Thyroid gland (tissue), 4 donors: ENCODE measurements around the gene YWHAG. TPM values are rescaled to one million over a fixed set of nuclear protein-coding genes. Genes with fewer than 3 reads are reported as not detected.

Source experiments
- DNase-seq, 2 donors: peaks; one replicate each; pipeline ENCODE4 v3.0.0-alpha.2; 2019
- H3K27ac ChIP-seq, 3 donors: fragments of 200-600 bp; sonication (generic); 1 replicate in 2 of 3; 2 replicates in 1 of 3; pipeline ENCODE4 v1.5.1; 2016 to 2019; ENCODE audit warnings: mild to moderate bottlenecking in 1 of 3, moderate library complexity in 1 of 3
- H3K27me3 ChIP-seq: fragments of 200-600 bp; sonication (generic); one replicate; pipeline ENCODE4 v1.5.1; 2019
- H3K36me3 ChIP-seq, 2 donors: fragments of 200-600 bp; sonication (generic); one replicate each; pipeline ENCODE4 v1.5.1; 2016 to 2019
- H3K4me1 ChIP-seq, 2 donors: fragments of 200-600 bp; sonication (generic); one replicate each; pipeline ENCODE4 v1.5.1; 2017 to 2019
- H3K4me3 ChIP-seq, 3 donors: fragments of 200-600 bp; sonication (generic); replicated peaks in 1 of 3; 1 replicate in 2 of 3; 2 replicates in 1 of 3; pipeline ENCODE4 v1.5.1; 2016; ENCODE audit warnings: mild to moderate bottlenecking in 1 of 3
- H3K9me3 ChIP-seq: fragments of 200-600 bp; sonication (generic); one replicate; pipeline ENCODE4 v1.5.1; 2017
- POLR2A ChIP-seq, 2 donors: fragments of 450-650 bp; IDR thresholded peaks; one replicate each; pipeline ENCODE4 v1.6.1; 2017; ENCODE audit warnings: antibody characterized with exemption in 2 of 2, mild to moderate bottlenecking in 2 of 2, moderate library complexity in 1 of 2
- WGBS, 2 donors: methylation state at CpG; one replicate each; pipeline ENCODE4 v1.1.5; 2017; 5-methylcytosine and 5-hydroxymethylcytosine counted together
- intact Hi-C: fragments of 100-400 bp; cut with DNase I; formaldehyde crosslinking; loops from one replicate; pipeline ENCODE4 v1.15.1; 2023
- total RNA-seq, 4 donors: library from RNA; depleted of rRNA; stranded (reverse); fragments of >200 nt; gene quantifications; one replicate each; pipeline ENCODE4 v1.2.3, GENCODE V29; 2016
- TF ChIP-seq, protein P1 (sequence below), 6 experiments: fragments of 200-600 bp in 3 of 6; fragments of 450-650 bp in 3 of 6; sonication (generic) in 3 of 6; IDR thresholded peaks; one replicate each; pipeline ENCODE4 v1.5.1; 2016 to 2019; ENCODE audit warnings: antibody characterized with exemption in 6 of 6, mild to moderate bottlenecking in 2 of 6, inconsistent platforms in 1 of 6, moderate library complexity in 1 of 6

YWHAG gene
- total RNA-seq, 4 donors from 2014 or later: 37.4 to 43.4 (median 41.4) TPM

DNA sequence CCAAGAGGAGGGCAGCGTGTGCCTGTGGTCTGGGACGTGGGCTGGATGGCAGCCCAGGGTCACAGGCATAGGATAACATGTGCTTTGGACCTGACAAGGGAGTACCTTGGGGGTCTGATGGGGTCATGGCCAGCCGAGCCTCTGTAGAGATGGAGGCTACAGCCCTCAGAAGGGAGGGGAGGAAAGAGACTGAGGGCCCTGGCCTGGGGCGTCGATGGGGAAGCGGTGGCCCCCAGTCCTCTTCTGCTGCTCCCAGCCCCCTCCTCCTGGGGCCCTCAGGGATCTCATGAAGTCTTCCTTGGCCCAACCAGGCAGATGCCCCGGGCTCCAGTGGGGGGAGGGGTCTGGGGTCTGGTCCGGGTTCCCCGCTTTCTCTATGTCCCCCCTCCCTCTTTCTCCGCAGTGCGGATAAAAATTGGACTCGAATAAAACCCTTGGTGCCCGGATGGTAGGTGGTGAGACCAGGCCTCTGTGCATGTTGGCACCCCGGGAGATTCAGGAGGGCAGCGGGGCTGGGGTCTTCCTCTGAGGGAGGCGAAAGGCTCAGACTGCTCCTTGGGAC lies 71.9 kb downstream of the YWHAG start:
- no peak for DNase-seq
- H3K4me3 ChIP-seq: no peak overlapping the region
- H3K4me1 ChIP-seq: peaks cover 8 to 21% of the 10 kb centered on the region in 2 donors
- TF ChIP-seq, protein P1, sequence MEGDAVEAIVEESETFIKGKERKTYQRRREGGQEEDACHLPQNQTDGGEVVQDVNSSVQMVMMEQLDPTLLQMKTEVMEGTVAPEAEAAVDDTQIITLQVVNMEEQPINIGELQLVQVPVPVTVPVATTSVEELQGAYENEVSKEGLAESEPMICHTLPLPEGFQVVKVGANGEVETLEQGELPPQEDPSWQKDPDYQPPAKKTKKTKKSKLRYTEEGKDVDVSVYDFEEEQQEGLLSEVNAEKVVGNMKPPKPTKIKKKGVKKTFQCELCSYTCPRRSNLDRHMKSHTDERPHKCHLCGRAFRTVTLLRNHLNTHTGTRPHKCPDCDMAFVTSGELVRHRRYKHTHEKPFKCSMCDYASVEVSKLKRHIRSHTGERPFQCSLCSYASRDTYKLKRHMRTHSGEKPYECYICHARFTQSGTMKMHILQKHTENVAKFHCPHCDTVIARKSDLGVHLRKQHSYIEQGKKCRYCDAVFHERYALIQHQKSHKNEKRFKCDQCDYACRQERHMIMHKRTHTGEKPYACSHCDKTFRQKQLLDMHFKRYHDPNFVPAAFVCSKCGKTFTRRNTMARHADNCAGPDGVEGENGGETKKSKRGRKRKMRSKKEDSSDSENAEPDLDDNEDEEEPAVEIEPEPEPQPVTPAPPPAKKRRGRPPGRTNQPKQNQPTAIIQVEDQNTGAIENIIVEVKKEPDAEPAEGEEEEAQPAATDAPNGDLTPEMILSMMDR (IDR thresholded peaks at IDR 0.05): no peak
- TF ChIP-seq POLR2A (IDR thresholded peaks at IDR 0.05): no peak
- no peaks in the 10 kb centered on the region for H3K27me3 ChIP-seq
- intact Hi-C loops: no loop called here
- 87 to 95% methylated on average over 11 to 15 of the region's 16 CpGs for WGBS, 2 donors
- no peaks in the 10 kb centered on the region for H3K9me3 ChIP-seq
- H3K36me3 ChIP-seq: no peaks in the 10 kb centered on the region
- no peak overlapping the region for H3K27ac ChIP-seq

DNA sequence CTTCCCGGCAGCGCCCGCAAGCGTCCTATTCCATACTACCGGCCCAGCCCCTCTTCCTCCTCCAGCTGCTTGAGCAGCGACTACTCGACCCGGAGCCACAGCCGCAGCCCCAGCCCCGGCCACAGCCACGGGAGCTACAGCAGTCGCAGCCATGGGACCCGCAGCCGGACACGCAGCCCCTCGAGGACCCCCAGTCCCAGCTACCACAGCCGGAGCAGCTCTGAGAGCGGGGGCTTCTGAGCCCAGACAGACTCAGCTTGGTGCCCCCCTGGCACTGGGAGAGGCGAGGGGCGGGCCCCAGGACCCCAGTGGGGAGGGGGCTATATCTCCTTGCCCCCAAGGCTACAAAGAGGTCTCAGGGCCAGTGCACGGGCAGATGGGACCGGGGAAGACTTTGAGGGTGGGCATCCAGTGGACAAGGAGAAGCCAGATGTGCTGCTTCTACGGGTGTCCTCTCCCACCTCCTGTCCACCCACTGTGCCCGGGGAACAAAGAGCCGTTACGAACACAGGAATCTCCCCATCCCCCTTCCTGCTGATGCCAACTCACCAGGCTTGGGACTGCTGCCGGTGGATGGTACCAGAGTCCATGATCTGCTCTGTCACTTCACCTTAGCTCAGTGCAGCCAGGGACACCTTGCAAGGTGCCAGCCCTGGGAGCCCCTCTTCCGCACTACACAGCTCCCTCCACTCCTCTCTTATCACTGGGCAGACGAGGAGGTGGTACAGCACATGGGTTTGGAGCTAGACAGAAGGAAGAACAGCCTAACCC lies 73.0 kb downstream of the YWHAG start:
- intact Hi-C loops: no loop called here
- TF ChIP-seq, protein P1 (IDR thresholded peaks at IDR 0.05): no peak

DNA sequence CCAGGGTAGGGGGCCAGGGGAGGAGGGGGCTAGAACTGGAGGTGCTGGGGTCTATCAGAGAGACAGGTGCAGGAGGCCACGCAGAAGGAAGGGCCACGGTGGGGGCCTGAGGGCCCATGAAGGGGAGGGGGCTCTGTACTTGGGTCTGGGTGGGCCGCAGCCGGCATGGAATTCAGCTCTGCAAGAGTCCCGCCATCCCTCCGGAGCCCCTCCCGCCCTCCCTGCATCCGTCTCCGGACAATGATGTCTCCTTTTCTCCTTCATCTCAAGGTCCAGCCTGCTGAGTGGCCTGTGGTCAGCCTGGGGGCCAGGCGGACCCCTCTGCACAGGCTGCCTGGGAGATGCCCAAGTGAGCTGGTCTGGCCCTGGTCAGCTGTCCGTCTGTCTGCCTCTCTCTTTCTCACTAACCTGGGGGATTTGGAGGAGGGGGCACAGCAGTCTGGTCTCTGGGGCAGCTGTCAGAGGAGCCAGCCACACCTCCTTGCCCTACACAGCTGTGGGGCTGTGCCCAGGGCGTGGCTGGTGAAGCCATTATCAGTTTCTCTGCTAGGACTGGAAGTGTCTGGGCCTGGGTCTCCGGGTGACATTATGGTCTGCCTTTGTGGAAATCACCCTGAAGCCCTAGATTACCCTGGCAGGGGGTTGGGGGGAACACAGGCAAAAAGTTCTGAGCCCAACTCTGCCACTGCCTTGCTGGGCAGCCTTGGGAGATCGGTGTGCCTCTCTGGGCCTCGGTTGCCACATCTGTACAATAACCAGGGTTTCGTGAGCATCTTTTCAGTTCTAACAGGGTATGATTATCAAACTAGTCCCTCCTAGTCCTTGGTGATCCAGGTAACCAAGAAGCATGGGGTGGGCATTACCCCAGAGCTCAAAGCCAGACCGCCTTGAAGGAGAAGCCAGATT lies 75.3 kb downstream of the YWHAG start:
- no peak for DNase-seq
- H3K36me3 ChIP-seq: no peaks in the 10 kb centered on the region
- H3K4me1 ChIP-seq: peaks cover 0 to 24% of the 10 kb centered on the region in 2 donors
- peak overlapping the region in 1 of 3 donors; percentile 59 for H3K4me3 ChIP-seq
- TF ChIP-seq, protein P1 (IDR thresholded peaks at IDR 0.05): no peak
- no peak for TF ChIP-seq POLR2A (IDR thresholded peaks at IDR 0.05)
- 68 to 71% methylated on average over 9 to 12 of the region's 17 CpGs for WGBS, 2 donors
- H3K27me3 ChIP-seq: no peaks in the 10 kb centered on the region
- H3K27ac ChIP-seq: peak overlapping the region in 2 of 3 donors; percentile 23 to 37
- no peaks in the 10 kb centered on the region for H3K9me3 ChIP-seq
- intact Hi-C loops: no loop called here

More for the DNA sequence above, 73.0 kb downstream of the YWHAG start:
- DNase-seq: no peak
- no peaks in the 10 kb centered on the region for H3K27me3 ChIP-seq
- no peaks in the 10 kb centered on the region for H3K9me3 ChIP-seq
- 78 to 80% methylated on average over 19 to 21 of the region's 29 CpGs for WGBS, 2 donors
- H3K4me3 ChIP-seq: no peak overlapping the region
- H3K4me1 ChIP-seq: peaks cover 0 to 17% of the 10 kb centered on the region in 2 donors
- H3K27ac ChIP-seq: no peak overlapping the region
- no peaks in the 10 kb centered on the region for H3K36me3 ChIP-seq

DNA sequence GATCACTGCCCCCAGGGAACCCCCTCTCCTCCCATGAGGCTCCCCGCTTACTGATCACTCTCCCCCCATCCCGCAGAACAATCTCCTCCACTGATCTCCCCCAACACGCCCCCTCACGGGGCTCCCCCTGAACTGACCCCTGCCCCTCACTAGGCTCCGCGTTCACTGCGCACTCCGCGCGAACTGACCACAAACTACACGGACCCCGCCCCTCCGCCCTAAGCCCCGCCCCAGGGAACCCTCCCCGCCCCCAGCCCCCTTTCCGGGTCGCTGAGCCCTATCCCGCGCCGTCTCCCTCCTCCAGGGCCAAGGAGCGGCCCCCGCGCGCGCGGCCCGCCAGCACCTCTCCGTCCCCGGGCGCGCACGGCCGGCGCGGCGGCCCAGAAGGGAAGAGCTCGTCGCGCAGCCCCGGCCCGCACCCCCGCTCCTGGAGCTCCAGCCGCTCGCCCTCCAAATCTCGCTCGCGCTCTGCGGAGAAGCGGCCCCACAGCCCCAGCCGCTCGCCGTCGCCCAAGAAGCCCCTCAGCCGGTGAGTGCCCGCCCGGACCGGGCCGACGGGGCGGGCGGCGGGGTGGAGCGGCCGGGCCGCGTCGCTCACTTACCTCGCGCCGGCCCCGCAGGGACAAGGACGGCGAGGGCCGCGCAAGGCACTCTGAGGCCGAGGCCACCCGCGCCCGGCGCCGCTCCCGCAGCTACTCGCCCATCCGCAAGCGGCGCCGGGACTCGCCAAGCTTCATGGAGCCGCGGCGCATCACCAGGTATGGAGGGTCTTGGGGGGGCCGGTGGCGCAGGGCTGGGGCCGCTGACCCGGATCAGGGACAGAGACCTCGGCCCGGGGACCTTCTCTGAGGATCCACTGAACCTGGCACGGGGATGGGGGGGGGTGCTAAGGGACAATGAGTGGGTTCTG lies 76.2 kb downstream of the YWHAG start:
- Histone ChIP-seq H3K4me1 (peaks cover 0 to 24% of the 10 kb centered on the region in 2 donors), H3K27me3 (no peaks in the 10 kb centered on the region), H3K27ac (peak overlapping the region in 2 of 3 donors; percentile 23 to 37), H3K36me3 (no peaks in the 10 kb centered on the region), H3K4me3 (peak overlapping the region in 1 of 3 donors; percentile 59), H3K9me3 (no peaks in the 10 kb centered on the region)
- 0 to 9% methylated on average over 5 to 7 of the region's 98 CpGs for WGBS, 2 donors
- TF ChIP-seq POLR2A (IDR thresholded peaks at IDR 0.05): peak in 1 of 2 donors; percentile 30
- TF ChIP-seq, protein P1 (IDR thresholded peaks at IDR 0.05): no peak
- no peak for DNase-seq
- intact Hi-C loops: no loop called here
